H1 (cell line): ENCODE results near the gene RCC1.
"Not testable (repeated sequence)": the region's sequence is repeated elsewhere in the genome, so short reads cannot be mapped to it uniquely, and the experiment has no call there.

ENCODE experiments used
- CTCF ChIP-seq, 3 experiments: IDR thresholded peaks; 1 replicate in 2 of 3; 2 replicates in 1 of 3; pipeline versions ENCODE4 v1.5.1 to v1.6.1; 2011; ENCODE audit warnings: low read length in 3 of 3, mild to moderate bottlenecking in 3 of 3, inconsistent platforms in 2 of 3, low read depth in 1 of 3, moderate library complexity in 1 of 3; ENCODE audit not compliant: insufficient read depth in 1 of 3; ENCODE audit errors: control extremely low read depth in 1 of 3
- EP300 ChIP-seq, 2 experiments: IDR thresholded peaks; 1 replicate in 1 of 2; 2 replicates in 1 of 2; pipeline ENCODE4 v1.6.1; 2011 to 2012; ENCODE audit warnings: low read depth in 2 of 2, low read length in 2 of 2, mild to moderate bottlenecking in 2 of 2, borderline replicate concordance in 1 of 2, inconsistent platforms in 1 of 2, moderate library complexity in 1 of 2
- EZH2 ChIP-seq: fragments of 200-600 bp; sonication (generic); IDR thresholded peaks from 2 replicates; pipeline ENCODE4 v1.7.1; 2012; ENCODE audit warnings: low read depth, mild to moderate bottlenecking, moderate library complexity, low read length, inconsistent platforms; ENCODE audit not compliant: severe bottlenecking
- GTF2F1 ChIP-seq: IDR thresholded peaks from 2 replicates; pipeline ENCODE4 v1.6.1; 2012; ENCODE audit warnings: low read depth, low read length, improper control_type of control experiment, borderline replicate concordance
- HDAC2 ChIP-seq, 2 experiments: fragments of 300-600 bp in 1 of 2; sonication (generic) in 1 of 2; IDR thresholded peaks; 2 replicates each; pipeline ENCODE4 v1.6.1; 2011 to 2012; ENCODE audit warnings: low read depth in 2 of 2, low read length in 2 of 2, mild to moderate bottlenecking in 2 of 2, moderate library complexity in 2 of 2, borderline replicate concordance in 1 of 2, inconsistent platforms in 1 of 2
- MAX ChIP-seq: IDR thresholded peaks from 2 replicates; pipeline ENCODE4 v1.6.1; 2012; ENCODE audit warnings: inconsistent platforms
- SP2 ChIP-seq: IDR thresholded peaks from 2 replicates; pipeline ENCODE4 v1.6.1; 2012; ENCODE audit warnings: mild to moderate bottlenecking, low read length, inconsistent platforms
- TAF7 ChIP-seq: optimal IDR thresholded peaks from 2 replicates; pipeline ENCODE3; 2011; ENCODE audit warnings: low read depth, mild to moderate bottlenecking, inconsistent platforms, low read length, moderate library complexity, borderline replicate concordance
- TEAD4 ChIP-seq: IDR thresholded peaks from 2 replicates; pipeline ENCODE4 v1.6.1; 2012; ENCODE audit warnings: low read depth, low read length, inconsistent platforms, mixed read lengths
- USF2 ChIP-seq: IDR thresholded peaks from 2 replicates; pipeline ENCODE4 v1.6.1; 2011; ENCODE audit warnings: low read length, improper control_type of control experiment
- YY1 ChIP-seq: IDR thresholded peaks from 2 replicates; pipeline ENCODE4 v1.6.1; 2011; ENCODE audit warnings: low read depth, mild to moderate bottlenecking, low read length

- TF ChIP-seq USF2; SP2; GTF2F1; TAF7; YY1; CTCF (IDR thresholded peaks at IDR 0.05; ENCODE audit: control extremely low read depth in 1 of 3, insufficient read depth in 1 of 3, low read depth in 1 of 3, low read length in 3 of 3); MAX; HDAC2 (IDR thresholded peaks at IDR 0.05; ENCODE audit: borderline replicate concordance in 1 of 2, low read depth in 2 of 2, low read length in 2 of 2); EZH2; TEAD4; EP300 (IDR thresholded peaks at IDR 0.05; ENCODE audit: borderline replicate concordance in 1 of 2, low read depth in 2 of 2, low read length in 2 of 2): not testable (repeated sequence)
These were observed 67.0 kb downstream of the RCC1 start for GRCh38 chr1:28572891-28573290.
